ENCODE measurements around the gene PAQR8.
"Not testable (repeated sequence)": the region's sequence is repeated elsewhere in the genome, so short reads cannot be mapped to it uniquely, and the experiment has no call there.

The PAQR8 gene

GRCh38 chr6:52376763-52377162 lies 14.8 kb downstream of the PAQR8 start:
- DNase-seq (ENCODE audit: low read depth, low spot score): no peak

DNA sequence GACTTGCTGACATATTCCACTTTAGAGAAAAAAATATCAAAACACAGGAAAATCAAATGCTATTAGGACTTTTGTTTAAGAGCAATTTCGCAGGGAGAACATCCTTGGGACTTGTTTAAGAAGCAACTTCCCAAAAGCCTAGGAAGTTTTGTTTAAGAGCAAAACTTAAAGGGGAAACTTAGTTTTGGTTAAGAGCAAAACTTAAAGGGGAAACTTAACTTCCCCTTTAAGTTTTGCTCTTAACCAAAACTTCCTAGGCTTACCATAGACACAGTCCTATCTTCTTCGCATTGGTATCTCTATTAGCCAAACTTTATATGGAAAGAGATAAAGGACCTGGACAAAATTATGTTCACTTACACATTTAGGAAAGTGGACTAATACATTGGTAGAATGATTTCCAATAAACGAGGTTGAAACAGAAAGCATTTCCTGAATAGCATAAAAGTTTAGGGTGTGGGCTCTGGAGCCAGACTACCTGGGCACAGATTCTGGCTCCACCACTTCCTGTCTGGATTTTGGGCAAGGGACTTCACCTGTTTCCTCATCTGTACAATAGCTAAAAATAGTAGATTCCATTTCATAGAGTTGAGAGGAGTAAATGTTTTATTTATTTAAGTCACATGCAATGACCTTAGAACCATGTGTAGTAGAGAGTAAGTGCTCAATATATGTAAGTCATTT lies 15.7 kb downstream of the PAQR8 start:
- DNase-seq (ENCODE audit: low read depth, low spot score): no peak

DNA sequence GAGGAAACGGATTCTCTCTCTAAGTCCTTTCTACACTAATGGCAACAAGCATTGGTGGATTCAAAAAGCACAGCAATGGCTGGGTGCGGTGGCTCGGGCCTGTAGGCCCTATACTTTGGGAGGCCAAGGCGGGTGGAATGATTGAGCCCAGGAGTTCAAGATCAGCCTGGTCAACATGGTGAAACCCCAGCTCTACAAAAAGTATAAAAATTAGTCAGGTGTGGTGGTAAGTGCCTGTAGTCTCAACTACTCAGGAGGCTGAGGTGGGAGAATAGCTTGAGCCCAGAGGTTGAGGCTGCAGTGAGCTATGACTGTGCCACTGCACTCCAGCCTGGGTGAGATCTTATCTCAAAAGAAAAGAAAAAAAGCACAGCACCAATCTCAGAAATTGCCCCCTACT lies 19.3 kb downstream of the PAQR8 start:
- no peak for DNase-seq (ENCODE audit: low read depth, low spot score)

- DNase-seq (ENCODE audit: low read depth, low spot score): no peak
These were observed 22.3 kb downstream of the PAQR8 start for GRCh38 chr6:52384145-52384766.

DNA sequence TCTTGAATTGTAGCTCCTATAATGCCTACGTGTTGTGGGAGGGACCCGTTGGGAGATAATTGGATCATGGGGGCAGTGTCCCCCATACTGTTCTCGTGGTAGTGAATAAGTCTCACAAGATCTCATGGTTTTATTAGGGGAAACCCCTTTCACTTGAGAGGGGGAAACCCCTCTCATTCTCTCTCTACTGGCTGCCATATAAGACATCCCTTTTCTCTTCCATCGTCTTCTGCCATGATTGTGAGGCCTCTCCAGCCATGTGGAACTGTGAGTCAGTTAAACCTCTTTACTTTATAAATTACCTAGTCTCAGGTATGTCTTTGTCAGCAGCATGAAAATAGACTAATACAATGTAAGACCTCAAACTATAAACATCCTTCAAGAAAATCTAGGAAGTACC lies 23.1 kb downstream of the PAQR8 start:
- no peak for DNase-seq (ENCODE audit: low read depth, low spot score)

GRCh38 chr6:52388119-52388518 lies 26.2 kb downstream of the PAQR8 start:
- DNase-seq (ENCODE audit: low read depth, low spot score): not testable (repeated sequence)

GRCh38 chr6:52388790-52389189 lies 26.8 kb downstream of the PAQR8 start:
- no peak for DNase-seq (ENCODE audit: low read depth, low spot score)

DNA sequence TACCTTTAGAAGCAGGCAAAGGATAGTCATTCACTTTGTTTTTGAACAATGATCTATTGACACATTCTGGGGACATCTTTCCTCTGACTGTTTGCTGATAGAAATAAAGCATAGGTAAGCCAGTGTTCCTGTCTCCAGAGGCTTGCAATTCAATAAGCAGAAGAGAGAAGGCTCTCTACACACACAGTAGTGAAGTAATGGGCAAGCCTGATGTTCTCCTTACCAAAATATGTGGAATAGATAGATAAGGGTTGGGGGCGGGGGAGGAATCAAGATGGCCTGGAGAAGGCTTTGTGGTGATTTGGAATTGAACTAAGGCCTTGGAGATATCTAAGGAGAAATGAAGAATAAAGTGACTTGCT lies 27.3 kb downstream of the PAQR8 start:
- no peak for DNase-seq (ENCODE audit: low read depth, low spot score)

GRCh38 chr6:52389626-52390360 lies 27.8 kb downstream of the PAQR8 start:
- peak; percentile 11 for DNase-seq (ENCODE audit: low read depth, low spot score)

DNA sequence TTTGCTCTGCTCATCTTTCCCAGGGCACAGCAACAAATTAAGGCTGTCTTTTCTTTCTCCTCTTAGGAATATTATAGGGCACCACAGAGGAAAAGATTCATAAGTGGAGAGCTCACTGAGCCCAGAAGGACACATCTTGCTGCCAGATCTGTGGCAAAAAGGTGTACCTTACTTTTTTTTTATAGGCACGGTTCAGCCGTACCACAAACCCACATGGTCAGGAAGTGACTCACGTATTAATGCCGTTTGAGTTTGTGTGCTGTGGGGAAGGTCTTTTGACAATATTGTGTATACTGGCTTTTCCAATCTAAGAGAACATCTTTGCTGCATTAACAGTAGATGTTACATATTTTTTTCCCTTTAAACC lies 28.4 kb downstream of the PAQR8 start:
- DNase-seq (ENCODE audit: low read depth, low spot score): peak; percentile 43

DNA sequence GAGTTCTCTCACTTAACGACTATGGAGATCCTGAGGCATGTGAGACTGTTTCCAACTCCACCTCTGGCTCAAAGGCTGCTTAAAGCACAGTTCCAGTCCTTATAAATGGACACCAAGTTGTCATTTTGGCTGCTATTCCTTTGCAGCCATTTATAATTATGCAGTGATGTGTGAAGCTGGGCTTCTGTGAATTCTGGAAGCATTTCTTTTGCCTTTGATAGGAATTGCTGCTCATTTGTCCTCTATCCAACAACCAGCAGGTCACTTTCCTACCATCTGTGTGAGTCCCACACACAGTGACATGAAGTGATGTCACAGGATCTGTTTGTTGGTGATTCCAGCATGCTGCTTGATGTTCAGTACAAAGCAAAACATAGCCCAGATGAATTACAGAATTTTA lies 29.6 kb downstream of the PAQR8 start:
- no peak for DNase-seq (ENCODE audit: low read depth, low spot score)

GRCh38 chr6:52392944-52393343 lies 31.0 kb downstream of the PAQR8 start:
- DNase-seq (ENCODE audit: low read depth, low spot score): no peak

GRCh38 chr6:52393780-52394179 lies 31.8 kb downstream of the PAQR8 start:
- DNase-seq (ENCODE audit: low read depth, low spot score): no peak

- no peak for DNase-seq (ENCODE audit: low read depth, low spot score)
These were observed 32.3 kb downstream of the PAQR8 start for GRCh38 chr6:52394251-52394666.

DNA sequence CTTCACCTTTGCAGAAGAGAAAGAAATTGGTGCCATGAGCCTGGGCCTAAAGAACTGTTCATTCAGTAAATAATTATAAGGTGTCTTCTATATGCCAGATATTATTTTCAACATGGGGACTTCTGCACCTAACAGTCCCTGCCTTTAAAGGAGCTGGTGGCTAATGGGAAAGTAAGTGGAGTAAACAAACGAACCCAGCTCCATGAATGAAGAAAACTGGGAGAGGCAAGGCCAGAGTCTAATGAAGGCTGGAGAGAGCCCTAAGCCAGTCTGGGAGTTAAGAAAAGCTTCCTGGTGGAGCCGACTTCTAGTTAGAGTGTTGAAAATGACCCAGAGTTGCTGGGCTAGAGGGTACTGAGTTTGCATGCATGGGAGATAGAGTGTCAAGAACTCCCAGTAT lies 34.0 kb downstream of the PAQR8 start:
- no peak for DNase-seq (ENCODE audit: low read depth, low spot score)

GRCh38 chr6:52399511-52400312 lies 37.8 kb downstream of the PAQR8 start:
- no peak for DNase-seq (ENCODE audit: low read depth, low spot score)

GRCh38 chr6:52400313-52401041 lies 38.5 kb downstream of the PAQR8 start:
- no peak for DNase-seq (ENCODE audit: low read depth, low spot score)

DNA sequence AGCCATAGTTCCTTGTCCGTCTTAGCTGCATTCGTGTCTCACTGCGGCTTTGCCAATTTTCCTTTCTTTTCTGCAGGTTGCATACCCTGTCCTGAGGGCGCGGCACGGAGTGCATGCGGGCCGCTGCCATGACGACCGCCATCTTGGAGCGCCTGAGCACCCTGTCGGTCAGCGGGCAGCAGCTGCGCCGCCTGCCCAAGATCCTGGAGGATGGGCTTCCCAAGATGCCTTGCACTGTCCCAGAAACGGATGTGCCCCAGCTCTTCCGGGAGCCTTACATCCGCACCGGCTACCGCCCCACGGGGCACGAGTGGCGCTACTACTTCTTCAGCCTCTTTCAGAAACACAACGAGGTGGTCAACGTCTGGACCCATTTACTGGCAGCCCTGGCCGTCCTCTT lies 41.1 kb downstream of the PAQR8 start:
- DNase-seq (ENCODE audit: low read depth, low spot score): no peak

GRCh38 chr6:52403627-52404026 lies 41.7 kb downstream of the PAQR8 start:
- DNase-seq (ENCODE audit: low read depth, low spot score): no peak

DNA sequence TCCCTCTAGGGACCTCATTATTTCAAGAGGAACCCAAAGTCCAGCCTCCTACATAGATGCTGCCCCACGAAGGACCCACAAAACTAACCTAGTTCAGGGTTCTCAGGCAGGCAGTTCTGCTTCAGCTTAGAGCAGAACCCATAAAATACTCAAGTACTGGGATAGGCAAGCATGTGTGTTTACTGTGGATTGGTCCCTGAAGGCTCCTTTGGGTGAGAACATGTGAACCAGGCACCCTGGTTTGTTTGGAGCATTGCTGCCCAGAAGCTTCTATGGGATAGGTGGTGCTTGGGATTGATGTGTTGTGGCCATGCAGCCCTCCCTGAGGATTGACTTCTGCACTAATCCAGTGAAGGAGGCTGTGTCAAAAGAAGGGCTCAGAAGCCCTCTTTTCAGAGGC lies 43.3 kb downstream of the PAQR8 start:
- DNase-seq (ENCODE audit: low read depth, low spot score): no peak

DNA sequence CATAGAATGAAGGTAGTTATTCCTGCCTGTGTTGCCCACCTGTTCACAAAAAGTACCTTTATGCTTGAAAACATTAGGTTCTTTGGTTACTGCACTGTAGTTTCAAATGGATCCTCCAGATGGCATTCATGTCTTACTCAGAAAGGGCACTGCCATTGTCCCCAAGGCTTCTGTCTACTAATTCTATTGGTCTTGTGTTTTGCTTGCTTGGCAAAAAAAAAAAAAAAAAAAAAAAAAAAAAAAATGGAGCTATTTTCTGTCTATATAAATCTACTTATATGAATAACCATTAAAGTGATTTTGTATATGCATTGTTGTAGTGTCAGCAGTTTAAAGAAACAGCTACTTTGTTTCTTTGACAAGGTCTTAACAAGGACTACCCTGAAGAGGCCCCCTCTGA lies 45.5 kb downstream of the PAQR8 start:
- DNase-seq (ENCODE audit: low read depth, low spot score): no peak

DNA sequence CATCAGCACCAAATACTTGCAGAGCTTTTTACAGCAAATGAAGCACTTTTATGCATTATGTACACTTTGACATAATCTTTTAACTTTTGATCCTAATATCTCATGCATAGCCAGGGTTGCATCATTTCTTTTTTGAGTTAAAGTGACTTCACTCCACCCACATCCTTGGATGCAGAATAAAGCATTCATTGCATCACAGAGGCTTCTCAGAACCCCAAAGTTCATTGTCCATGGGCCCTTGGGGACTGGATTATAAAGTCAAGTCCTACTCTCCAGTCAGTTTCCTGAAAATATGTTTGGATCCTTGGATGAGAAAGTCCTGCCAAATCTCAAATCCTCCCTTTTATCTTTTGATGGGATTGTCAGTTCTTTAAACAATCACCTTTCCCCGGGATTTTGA lies 47.5 kb downstream of the PAQR8 start:
- no peak for DNase-seq (ENCODE audit: low read depth, low spot score)

All from activated CD4-positive, CD25-positive, alpha-beta regulatory T cell treated with anti-CD3 and anti-CD28 coated beads, Interleukin-2, amount 50 U/mL, for 16 hours (primary cell).